G401 (cell line): ENCODE data around the gene SRP14. TPM values are rescaled to one million over a fixed set of nuclear protein-coding genes. Genes with fewer than 3 reads are reported as not detected.

Source experiments
- DNase-seq: peaks from one replicate; pipeline ENCODE4 v3.0.0-alpha.2; 2015; ENCODE audit warnings: low spot score
- in situ Hi-C: cut with HindIII; loops from 2 replicates; pipeline ENCODE4 v1.10.0; 2016; ENCODE audit warnings: low sequenced_read_pairs, mixed read lengths
- total RNA-seq: library from RNA; depleted of rRNA; stranded (reverse); fragments of >200 nt; shearing (Covaris generic); gene quantifications from 2 replicates; pipeline ENCODE4 v1.2.3, GENCODE V29; 2014

SRP14 gene
- total RNA-seq, 1 experiment from 2014 or later, result 205 TPM

DNA sequence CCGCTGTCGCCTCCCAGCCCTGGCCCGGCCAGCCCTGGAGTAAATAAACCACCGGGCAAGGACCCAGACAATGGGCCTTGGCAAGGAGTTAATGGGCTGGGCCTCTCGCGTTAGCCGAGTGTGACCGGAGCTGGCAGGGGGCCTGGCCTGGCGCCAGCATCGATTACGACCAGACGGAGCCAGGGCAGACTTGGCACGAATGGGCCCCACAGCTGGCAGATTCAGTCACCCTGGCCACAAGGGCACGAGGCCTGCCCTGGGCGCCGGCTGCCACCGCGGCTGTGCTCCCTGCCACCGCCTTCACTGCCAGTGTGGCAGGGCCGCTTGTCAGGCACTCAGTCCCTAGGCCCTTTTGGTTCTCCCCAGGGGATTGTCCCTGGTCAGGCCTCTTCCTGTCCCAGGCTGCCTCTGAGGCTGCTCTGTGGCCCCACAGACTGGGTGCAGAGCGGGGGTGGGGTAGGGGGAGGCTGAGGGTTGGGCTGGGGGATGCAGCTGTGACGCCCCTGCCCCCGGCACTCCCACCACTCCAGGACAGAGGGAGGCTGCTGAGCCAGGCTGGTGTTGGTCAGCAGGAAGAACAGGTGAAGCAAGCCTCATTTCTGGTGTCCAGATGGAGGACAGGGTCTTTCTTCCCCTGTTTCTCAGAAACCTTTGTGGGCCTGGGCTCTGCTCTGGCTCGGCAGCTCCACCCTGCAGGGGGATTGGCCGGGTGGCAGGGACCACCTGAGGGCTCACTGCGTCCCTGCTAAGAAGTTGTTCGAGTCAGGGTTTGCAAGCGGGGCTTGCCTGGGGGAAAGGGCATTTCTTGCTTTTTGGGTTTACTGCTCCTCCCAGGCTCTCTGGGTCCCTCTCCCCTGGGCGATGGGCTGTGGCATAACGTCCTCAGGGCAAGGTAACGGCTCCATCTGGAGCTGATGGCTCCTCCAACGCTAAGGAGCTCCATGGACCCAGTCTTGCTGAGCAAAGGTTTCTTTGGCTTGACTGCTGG, 30.5 kb upstream of the SRP14 start:
- in situ Hi-C loops, result no loop called here
- peak; percentile 70 for DNase-seq

DNA sequence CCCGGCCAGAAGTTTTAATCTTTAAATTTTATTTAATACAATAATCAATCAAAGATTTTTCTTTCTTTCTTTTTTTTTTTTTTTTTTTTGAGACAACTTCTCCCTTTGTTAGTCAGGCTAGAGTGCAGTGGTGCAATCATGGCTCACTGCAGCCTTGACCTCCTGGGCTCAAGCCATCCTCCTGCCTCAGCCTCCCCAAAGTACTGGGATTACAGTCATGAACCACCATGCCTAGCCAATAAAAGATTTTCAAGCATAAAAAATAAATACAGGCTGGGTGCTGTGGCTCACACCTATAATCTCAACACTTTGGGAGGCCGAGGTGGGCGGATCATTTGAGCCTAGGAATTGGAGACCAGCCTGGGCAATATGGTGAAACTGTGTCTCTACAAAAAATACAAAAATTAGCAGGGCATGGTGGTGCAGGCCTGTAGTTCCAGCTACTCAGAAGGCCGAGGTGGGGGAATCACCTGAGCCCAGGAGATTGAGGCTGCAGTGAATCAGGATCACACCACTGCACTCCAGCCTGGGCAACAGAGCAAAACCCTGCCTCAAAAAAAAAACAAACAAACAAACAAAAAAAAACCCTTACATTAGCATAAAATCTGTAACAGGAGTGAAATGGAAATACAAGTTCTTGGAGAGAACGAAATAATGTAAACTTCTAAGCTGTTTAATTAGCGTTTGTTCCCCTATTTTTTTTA, 29.1 kb upstream of the SRP14 start:
- no peak for DNase-seq
- in situ Hi-C loops, result no loop called here

DNA sequence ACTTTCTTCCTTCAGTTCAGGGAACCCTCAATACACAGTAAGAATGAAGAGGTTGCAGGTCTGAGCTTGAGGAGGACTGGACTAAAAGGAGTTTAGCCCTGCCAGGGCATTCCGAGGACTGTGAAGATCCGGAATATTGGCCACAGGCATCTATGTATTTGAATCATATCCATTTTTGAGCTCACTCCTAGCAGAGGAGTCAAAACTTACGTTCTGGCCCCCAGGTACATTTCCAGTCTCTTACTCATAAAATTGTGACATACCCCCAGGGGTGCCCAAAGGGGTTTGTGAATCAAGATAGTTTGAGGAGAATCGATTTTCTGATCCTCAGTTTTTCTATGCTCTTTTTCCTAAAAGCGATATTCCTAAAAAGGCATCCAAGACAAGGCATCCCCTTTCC, 27.6 kb upstream of the SRP14 start:
- in situ Hi-C loops, result no loop called here
- no peak for DNase-seq

DNA sequence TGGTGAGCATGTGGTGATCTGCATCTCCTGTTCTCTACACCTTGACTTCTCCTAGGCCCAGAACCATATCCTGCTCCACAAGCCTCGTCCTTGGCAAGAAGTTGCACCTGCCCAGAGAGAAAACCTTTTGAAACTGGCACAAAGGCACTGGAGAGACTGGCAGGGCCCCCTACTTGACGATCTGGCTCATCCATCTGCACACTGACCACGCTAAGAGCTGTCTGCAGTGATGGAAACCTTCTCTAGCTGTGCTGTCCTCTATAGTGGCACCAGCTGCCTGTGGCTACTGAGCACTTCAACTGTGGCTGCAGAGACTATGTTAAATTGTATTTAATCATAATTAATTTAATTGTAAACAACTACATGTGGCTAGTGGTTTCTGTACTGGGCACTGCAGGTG, 26.2 kb upstream of the SRP14 start:
- in situ Hi-C loops, result no loop called here

DNA sequence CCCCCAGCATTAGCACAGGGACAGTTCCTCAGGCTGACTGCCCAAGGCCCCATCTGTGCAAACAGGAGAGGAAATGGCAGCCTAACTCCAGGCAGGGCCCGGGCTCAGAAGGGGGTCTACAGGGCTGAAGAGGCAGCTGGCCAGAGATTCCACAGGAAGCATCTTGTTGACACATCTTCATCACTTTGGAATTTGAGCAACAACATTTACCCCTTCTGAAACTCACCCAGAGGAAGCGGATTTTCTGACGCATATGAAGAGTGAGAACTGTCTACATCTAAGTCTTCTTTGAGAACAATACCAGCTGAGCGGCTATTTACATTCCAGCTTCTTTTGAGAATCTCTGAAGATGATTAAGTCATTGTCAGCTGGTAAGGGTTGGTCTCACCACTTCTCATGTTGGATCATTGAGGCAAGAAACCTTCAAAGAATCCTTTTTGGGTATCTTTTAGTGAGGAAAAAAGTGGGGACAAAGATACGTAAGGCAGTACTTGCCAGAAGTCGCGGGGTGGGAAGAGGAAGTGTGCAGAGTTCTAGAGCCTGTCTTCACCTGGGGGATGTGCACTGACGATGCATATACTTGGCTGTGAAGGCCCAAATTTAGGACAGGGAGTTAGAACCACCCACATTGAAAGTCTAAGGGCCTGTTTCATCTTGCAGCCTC, 25.4 kb upstream of the SRP14 start:
- no peak for DNase-seq
- in situ Hi-C loops, result no loop called here

More for the DNA sequence above, 26.2 kb upstream of the SRP14 start:
- peak; percentile 61 for DNase-seq

DNA sequence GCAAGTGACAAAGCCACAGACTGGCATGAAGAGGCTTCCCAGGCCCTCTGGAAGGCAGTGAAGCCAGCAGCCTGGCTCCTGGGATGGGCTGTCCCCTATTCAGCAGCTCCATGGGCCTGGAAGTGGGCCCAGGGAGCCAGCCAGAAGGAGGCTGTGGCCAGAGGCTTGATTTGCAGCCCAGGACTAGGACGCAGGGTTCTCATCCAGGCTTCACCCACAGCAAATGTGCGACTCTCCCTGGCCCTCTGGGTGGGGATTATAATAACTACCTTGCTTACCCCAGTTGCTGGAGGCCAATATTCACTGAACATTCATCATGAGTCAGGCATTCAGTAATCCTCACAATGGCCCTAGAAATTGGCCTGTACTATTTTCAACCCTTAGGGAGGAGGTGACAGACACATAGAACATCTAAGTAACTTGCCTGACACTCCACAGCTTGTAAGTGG, 24.6 kb upstream of the SRP14 start:
- peak; percentile 25 for DNase-seq
- in situ Hi-C loops, result no loop called here

DNA sequence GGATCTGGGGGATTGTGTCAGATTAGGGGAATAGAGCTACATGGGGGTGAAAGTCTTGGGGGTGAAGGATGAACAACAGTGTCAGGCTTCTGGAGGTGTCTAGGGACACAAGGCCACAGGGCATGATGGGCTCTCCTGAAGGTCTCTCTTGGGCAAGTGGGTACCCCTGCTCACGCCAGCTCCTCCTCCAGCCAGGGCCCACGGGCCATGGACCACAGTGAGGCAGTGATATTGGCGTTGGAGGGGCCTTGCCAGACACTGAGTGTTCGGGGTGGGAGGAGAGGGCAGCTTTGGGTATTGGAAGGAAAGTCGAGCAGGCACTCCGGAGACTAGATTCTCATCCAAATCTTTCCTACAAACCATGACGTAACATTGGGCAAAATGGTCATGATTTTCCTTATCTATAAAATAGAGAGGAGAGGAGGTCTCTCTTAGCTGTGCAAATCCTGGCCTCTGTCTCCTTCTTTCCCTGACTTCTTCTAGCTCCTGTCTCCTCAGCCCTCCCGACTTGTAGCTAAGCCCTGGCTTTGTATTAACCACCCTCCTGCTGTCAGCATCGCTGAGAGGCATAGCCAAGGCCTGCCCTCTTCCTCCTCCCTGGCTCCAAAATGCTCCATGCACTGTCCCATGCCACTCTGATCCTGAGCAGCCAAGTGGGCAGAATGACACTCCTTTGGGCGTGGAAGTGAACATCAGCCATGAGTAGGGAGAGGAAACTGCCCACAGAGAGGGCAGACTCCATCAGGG, 24.0 kb upstream of the SRP14 start:
- in situ Hi-C loops, result no loop called here
- no peak for DNase-seq

DNA sequence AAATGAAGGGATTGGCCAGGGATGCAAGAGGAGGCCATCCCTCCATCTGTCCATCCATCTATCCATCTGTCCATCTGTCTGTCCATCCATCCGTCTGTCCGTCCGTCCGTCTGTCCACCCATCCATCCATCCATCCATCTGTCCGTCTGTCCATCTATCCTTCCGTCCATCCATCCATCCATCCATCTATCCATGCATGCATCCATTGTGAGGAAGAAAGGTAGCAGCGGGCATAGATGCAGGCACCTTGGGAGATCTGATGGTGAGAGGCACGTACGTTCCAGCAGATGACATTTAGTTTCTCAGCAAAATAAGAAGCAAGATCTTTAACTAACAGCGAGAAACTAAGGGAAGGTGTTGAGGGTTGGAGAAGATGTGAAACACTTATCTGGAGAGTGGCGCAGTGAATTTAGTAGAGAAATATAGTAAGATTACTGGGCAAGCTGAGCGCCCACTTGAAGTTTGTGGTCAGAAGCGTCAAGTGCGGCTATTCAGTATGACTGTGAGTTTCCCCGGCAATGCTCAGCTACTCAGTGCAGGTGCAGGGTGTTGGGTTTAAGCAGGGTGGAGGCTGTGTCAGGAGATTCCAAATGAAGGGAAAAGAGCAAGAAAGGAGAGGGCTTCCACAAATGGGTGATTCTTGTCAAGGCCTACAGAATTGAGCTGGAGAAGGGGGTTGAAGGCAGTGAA, 22.4 kb upstream of the SRP14 start:
- no peak for DNase-seq
- in situ Hi-C loops, result no loop called here

DNA sequence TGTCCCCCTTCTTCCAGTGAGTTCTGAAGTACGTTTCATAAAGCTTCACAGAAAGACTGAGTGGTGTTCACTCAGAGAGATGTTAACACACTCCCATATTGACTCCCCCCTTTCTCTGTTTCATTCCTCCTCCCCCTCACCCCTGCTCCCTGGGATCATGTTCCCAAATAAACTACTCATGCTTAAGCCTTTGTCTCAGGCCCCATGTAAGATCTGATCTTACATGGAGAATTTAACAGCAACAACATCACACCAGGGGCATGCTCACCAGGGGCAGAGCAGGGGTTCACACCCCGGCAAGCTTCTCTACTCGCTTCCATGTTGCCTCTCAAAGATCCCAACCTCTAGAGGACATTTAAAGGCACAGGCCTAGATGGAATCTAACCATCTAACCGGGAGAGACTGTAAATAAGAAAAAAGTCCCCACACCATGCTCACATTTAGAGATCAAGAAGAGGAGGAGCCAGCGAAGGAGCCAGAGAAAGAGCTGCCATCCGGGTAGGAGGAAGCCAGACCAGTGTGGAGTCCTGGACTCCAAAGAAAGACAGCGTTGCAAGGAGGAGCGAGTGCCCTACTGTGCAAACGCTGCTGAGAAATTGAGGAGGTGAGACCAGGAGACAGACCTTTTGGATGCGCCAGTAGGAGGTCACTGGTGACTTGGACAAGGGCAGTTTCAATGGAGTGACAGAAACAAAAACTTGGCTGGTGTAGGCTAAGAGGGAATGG, 21.4 kb upstream of the SRP14 start:
- in situ Hi-C loops, result no loop called here
- no peak for DNase-seq

DNA sequence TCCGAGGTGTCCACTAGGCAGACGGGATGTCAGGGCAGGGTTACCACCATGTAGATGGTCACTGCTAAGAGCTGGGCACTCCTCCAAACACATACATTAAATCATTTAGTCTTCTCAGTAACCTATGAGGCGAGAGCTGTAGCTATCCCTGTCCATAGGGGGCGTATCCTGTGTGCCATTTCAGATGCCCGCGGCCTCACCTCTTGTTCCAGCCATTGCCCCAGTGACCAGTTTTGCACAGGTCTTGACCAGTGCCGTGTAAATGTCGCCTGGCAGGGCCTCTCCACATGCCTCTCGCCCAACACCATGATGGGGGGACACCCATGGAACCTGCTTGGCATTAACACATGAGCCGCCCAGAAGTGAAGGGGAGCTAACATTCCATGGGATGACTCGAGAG, 20.8 kb upstream of the SRP14 start:
- in situ Hi-C loops, result no loop called here

DNA sequence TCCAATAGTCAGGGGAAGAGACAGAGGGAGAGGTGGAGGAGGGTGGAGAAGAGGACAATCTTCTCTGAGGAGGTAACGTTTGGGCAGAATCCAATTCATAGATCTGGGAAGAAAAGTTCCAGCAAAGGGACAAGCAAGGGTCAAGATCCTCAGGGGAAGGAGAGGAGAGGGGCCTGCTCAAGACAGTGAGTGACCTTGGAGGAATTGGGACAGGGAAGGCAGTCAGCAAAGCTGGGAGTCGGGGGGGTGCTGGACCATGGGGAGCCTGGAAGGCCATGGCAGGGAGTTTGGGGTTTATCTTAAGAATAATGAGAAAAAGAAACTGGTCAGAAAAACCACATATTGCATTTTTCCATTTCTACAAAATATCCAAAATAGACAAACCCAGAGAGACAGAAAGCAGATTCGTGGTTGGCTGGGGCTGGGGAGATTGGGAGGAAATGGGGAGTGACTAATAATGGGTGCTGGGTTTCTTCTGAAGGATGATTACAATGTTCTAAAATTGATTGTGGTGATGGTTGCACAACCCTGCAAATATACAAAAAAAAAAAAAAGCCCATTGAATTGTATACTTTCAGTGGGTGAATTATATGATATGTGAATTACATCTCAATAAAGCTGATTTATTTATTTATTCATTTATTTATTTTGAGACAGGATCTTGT, 19.6 kb upstream of the SRP14 start:
- in situ Hi-C loops, result no loop called here
- DNase-seq, result no peak

More for the DNA sequence above, 20.8 kb upstream of the SRP14 start:
- no peak for DNase-seq

DNA sequence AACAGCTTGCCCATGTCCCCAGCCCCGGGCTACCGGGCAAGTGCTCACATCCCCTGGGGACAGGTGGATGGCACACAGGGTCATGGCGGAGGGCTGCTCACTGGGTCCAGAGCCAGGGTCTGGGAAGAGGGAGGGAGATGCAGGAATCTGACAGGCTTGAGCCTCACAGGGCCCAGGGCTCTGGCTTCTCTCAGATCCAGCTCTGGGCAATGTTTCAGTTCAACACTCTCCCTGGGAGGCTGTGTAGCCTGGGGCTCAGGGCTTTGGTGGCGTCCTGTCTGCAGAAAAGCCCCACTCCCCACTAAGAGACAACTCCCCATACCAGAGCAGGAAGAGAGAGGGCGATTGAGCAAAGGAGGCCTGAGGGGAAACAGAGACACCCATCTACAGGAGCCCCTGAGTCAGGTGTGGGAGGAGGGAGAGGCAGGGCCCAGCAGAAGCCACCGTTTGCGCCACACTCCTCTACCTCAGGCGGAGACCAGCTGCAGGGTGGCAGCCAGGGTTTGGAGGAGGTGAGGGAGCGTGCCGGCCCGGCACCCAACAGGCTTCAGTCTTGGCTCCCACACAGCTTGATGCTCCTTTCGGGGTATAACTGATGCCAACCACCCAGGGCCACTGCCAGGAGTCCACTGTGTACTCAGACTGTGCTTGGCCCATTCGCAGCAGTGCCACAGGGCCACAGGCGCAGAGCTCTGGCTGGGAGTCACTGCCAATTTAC, 16.8 kb upstream of the SRP14 start:
- peak; percentile 64 for DNase-seq
- in situ Hi-C loops, result no loop called here

DNA sequence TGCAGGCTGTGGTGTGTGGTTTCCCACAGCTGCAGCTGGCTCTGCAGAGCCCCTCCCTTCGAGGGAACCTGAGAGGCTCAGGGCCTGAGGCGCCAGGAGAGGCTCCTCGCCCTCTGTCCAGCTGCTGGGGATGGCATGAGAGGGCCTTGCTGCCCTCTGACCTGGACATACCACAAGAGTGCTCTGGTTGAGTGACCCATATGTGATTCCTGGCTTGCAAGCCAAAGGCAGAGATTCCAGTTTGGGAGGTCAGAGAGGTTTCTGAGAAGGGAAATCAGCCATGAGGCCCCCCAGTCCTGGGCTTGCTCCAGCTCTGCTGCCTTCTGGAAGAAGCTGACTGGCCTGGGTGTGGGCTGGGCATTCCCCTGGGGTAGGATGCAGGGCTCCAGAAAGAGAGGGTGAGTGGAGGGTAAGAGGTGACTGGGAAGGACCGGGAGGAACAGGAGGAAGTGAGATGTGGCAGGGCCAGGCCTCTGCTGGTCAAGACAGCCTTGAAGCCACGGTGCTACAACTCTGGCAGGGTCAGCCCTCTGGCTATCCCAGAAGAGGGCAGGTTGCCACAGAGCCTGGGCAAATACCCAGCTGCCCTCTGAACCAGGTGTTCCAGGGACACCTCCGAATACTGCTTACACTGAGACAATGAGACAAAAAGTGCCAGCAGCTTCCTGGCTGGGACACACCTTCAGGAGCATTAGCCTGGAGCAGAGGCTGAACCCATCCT, 16.0 kb upstream of the SRP14 start:
- peak; percentile 25 for DNase-seq
- in situ Hi-C loops, result no loop called here

DNA sequence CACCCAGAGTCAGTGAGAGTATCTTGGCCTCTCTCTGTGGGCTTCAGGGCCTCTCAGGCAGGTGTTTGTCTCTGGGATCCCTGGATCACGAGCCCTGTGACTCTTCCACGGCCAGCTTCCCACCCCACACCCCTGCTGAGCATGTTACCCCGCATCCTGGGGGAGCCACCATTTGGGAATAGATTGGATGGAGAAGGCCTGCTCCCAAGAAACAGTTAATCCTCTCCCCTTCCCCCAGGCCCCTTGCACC, 15.5 kb upstream of the SRP14 start:
- DNase-seq, result no peak
- in situ Hi-C loops, result no loop called here

DNA sequence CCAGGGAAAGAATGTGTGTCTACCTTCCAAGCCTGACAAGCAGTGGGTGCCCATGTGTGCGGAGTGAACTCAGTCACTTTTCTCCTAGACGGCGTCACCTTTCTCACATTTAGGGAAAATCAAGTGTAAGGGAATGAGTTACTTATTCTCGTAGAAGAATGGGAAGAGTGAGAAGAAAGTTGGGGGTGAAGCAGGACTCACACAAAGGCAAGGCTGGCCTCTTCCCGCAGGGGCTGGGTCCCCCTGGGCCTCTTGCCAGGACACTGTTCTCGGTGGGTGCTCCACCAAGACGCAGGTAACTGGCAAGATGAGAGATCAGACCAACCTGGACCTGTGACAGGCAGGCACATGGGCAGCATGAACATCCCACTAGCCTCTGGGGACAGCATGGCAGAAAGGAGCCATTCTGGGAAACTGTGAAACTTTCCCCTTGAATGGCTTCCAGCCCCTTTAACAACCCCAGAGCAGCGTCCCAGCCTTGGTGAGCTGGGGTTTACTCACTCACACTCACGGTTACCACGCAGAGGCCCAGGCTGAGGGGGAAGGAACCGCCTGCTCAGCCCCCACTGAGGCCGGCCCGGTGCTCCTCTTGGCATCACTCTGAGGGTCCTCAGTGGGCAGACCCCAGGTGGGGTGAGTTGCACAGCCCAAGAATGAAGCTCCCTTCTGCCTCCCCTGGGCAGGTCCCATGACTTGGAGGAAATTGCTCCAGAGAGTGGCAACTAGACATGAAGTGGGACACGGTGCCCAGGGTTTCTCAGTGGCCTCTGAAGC, 15.0 kb upstream of the SRP14 start:
- in situ Hi-C loops, result no loop called here
- no peak for DNase-seq
